ENCODE measurements around the gene PCDHGA10.

PCDHGA10 gene

DNA sequence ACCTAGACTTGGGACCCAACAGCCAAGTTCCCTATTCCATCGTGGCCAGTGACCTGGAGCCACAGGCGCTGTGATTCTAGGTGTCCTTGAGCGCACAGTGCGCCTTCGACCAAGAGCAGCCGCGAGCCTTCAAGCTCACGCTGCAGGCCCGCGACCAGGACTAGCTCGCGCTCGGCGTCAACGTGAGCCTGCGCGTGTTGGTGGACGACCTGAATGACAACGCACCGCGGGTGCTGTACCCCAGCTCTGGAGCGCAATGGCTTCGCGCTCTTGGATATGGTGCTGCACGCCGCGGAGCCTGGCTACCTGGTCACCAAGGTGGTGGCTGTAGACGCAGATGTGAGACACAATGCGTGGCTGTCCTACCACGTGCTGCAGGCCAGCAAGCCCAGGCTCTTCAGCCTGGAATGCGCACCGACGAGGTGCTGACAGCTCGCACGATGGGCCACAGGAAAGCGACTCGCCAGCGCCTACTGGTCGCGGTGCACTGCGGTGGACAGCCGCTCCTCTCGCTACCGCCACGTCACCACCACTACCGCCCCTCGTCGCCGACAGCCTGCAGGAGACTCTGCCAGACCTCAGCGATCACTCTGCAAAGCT, 28.9 kb downstream of the PCDHGA10 start:
- TF ChIP-seq HDGF (IDR thresholded peaks at IDR 0.05; ENCODE audit: borderline replicate concordance) (no peak), FOXK2 (IDR thresholded peaks at IDR 0.05) (no peak), SUZ12 (IDR thresholded peaks at IDR 0.05) (no peak), NFRKB (IDR thresholded peaks at IDR 0.05) (no peak), ELF4 (IDR thresholded peaks at IDR 0.05) (no peak), L3MBTL2 (conservative IDR thresholded peaks at IDR 0.05) (no peak), BHLHE40 (IDR thresholded peaks at IDR 0.05; ENCODE audit: borderline replicate concordance) (no peak), ZNF384 (IDR thresholded peaks at IDR 0.05) (no peak), FOXM1 (IDR thresholded peaks at IDR 0.05; ENCODE audit: borderline replicate concordance) (no peak), SP1 (IDR thresholded peaks at IDR 0.05) (no peak), TARDBP (IDR thresholded peaks at IDR 0.05) (no peak)
- TF ChIP-seq, protein P1, sequence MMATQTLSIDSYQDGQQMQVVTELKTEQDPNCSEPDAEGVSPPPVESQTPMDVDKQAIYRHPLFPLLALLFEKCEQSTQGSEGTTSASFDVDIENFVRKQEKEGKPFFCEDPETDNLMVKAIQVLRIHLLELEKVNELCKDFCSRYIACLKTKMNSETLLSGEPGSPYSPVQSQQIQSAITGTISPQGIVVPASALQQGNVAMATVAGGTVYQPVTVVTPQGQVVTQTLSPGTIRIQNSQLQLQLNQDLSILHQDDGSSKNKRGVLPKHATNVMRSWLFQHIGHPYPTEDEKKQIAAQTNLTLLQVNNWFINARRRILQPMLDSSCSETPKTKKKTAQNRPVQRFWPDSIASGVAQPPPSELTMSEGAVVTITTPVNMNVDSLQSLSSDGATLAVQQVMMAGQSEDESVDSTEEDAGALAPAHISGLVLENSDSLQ (IDR thresholded peaks at IDR 0.05), result no peak
- DNase-seq (ENCODE audit: extremely low spot score), result no peak
- CTCF ChIA-PET, result no interaction called here
- POLR2A ChIA-PET, result no interaction called here

DNA sequence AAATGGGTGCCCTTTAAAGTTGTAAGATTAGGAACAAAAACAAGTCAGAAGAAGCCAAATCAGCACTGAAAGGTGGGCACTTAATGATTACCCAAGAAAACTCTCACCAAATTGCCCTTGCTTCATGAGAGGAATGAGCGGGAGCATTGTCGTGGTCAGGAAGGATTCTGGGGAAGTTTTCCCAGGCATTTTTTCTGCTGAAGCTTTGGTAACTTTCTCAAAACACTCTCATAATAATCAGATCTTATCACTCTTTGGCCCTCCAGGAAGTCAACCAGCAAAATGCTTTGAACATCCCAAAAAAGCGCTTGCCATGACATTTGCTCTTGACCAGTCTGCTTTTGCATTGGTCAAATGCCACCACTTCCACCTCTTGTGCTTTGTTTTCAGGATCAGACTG, 52.6 kb downstream of the PCDHGA10 start:
- TF ChIP-seq ZNF384 (IDR thresholded peaks at IDR 0.05) (no peak), ELF4 (IDR thresholded peaks at IDR 0.05) (no peak), TARDBP (IDR thresholded peaks at IDR 0.05) (no peak), SUZ12 (IDR thresholded peaks at IDR 0.05) (no peak), L3MBTL2 (conservative IDR thresholded peaks at IDR 0.05) (no peak), NFRKB (IDR thresholded peaks at IDR 0.05) (no peak), ARNT (IDR thresholded peaks at IDR 0.05) (no peak), FOXM1 (IDR thresholded peaks at IDR 0.05; ENCODE audit: borderline replicate concordance) (no peak), FOXA1 (IDR thresholded peaks at IDR 0.05) (no peak), CTBP1 (IDR thresholded peaks at IDR 0.05; ENCODE audit: borderline replicate concordance) (no peak), FOXK2 (IDR thresholded peaks at IDR 0.05) (no peak), LEF1 (IDR thresholded peaks at IDR 0.05; ENCODE audit: borderline replicate concordance) (no peak), HDGF (IDR thresholded peaks at IDR 0.05; ENCODE audit: borderline replicate concordance) (no peak), BHLHE40 (IDR thresholded peaks at IDR 0.05; ENCODE audit: borderline replicate concordance) (no peak), SP1 (IDR thresholded peaks at IDR 0.05) (no peak)
- TF ChIP-seq, protein P1 (IDR thresholded peaks at IDR 0.05), result no peak
- ChIA-PET CTCF (interaction anchor here (0.9 kb wide), 1 partner anchor 10 kb away, joined by 4 read pairs; the partner anchor contains the start of gene PCDHGC3), POLR2A (no interaction called here)
- DNase-seq (ENCODE audit: extremely low spot score), result no peak

All from HEK293T (cell line).